IgD-negative memory B cell (primary cell): ENCODE data around the gene MIF4GD. TPM values are rescaled to one million over a fixed set of nuclear protein-coding genes. Genes with fewer than 3 reads are reported as not detected.
"Not testable (repeated sequence)": the region's sequence is repeated elsewhere in the genome, so short reads cannot be mapped to it uniquely, and the experiment has no call there.

Experiments
- H3K27ac Mint-ChIP-seq, 3 donors: one replicate each; pipeline ENCODE4 v1.8.0; 2020 to 2022; ENCODE audit warnings: mild to moderate bottlenecking in 3 of 3, mixed read lengths in 3 of 3, moderate library complexity in 1 of 3
- H3K27me3 Mint-ChIP-seq: one replicate; pipeline ENCODE4 v1.8.0; 2021; ENCODE audit warnings: mixed read lengths
- H3K36me3 Mint-ChIP-seq: one replicate; pipeline ENCODE4 v1.8.0; 2020; ENCODE audit warnings: mild to moderate bottlenecking, mixed read lengths
- H3K4me1 Mint-ChIP-seq, 3 donors: one replicate each; pipeline ENCODE4 v1.8.0; 2020 to 2022; ENCODE audit warnings: mixed read lengths in 3 of 3, mild to moderate bottlenecking in 1 of 3
- H3K4me3 Mint-ChIP-seq, 4 donors: one replicate each; pipeline ENCODE4 v1.8.0; 2020 to 2022; ENCODE audit warnings: mild to moderate bottlenecking in 4 of 4, mixed read lengths in 4 of 4, moderate library complexity in 3 of 4
- H3K9me3 Mint-ChIP-seq, 3 donors: one replicate each; pipeline ENCODE4 v1.8.0; 2020 to 2021; ENCODE audit warnings: mixed read lengths in 3 of 3, mild to moderate bottlenecking in 1 of 3
- polyA plus RNA-seq: library from polyadenylated mRNA; unstranded; fragments of 300-500 nt; fragmentation: Illumina TruSeq; gene quantifications from one replicate; pipeline ENCODE4 v1.2.3, GENCODE V29; 2021

MIF4GD gene
- polyA plus RNA-seq, 1 donor from 2014 or later: 103 TPM

- Mint-ChIP-seq H3K4me1 (peaks cover 14 to 17% (median 14%) of the 10 kb centered on the region in 3 donors), H3K27me3 (no peaks in the 10 kb centered on the region), H3K36me3 (peaks cover 1% of the 10 kb centered on the region), H3K4me3 (peak overlapping the region in 1 of 4 donors; percentile 73), H3K27ac (peak overlapping the region in 1 of 3 donors; percentile 59), H3K9me3 (no peaks in the 10 kb centered on the region)
Observed at GRCh38 chr17:75300280-75300679, 29.2 kb upstream of the MIF4GD start.

DNA sequence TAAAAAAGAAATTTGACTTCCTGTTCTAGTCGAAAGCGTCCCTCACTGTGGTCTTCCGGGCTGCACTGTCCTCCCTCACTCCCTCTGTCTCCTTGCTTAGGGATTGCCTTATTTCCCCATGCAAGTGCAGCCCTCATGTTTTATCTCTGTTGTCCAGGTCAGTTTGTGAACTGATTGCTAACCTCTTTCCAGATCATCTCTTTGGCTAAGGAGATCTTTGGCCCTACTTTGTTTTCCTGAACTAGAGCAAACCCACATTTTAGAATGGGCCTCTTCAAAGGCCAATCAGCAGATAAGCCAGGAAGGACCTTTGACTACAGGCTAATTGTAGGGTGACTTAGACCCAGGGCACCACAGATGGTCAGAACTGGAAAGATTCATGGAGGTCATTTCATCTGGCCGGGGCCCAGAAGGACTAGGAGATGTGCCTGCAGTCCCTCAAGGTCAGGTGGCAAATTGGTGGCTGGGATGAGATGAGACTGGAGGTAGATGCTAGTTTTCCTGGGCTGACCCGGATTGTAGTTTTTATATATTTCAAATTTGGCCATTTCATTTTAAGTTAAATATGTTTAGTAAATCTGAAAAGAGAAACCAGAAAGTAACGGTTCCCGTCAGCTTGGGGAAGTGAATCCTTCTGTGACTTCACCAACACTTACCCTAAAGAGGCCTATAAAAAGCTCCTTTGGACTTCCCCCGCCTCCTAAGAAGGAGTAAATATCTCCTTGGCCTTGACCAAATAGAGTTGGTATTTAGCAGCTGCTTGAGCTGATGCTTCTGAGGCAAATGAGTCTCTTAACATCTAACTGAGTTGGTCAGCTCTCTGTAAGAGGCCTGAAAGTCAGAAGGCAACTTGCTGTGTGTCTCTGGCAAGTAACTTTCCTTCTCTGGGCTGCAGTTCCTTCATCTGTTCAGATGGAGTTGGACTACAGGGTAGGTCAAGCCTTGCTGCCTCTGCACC lies 24.4 kb upstream of the MIF4GD start:
- Mint-ChIP-seq H3K4me1 (peaks cover 18 to 21% (median 18%) of the 10 kb centered on the region in 3 donors), H3K27ac (peak overlapping the region; percentile 93 to 99 (median 94)), H3K36me3 (no peaks in the 10 kb centered on the region), H3K27me3 (no peaks in the 10 kb centered on the region), H3K9me3 (no peaks in the 10 kb centered on the region), H3K4me3 (peak overlapping the region; percentile 61 to 89 (median 78))

- peaks cover 25 to 27% (median 27%) of the 10 kb centered on the region in 3 donors for H3K4me1 Mint-ChIP-seq
- H3K36me3 Mint-ChIP-seq, H3K9me3 Mint-ChIP-seq, H3K27me3 Mint-ChIP-seq: not testable (repeated sequence)
- H3K27ac Mint-ChIP-seq: peak overlapping the region; percentile 16 to 93 (median 63)
- peak overlapping the region in 2 of 4 donors; percentile 48 to 55 for H3K4me3 Mint-ChIP-seq
Observed at GRCh38 chr17:75292810-75293448, 21.9 kb upstream of the MIF4GD start.

DNA sequence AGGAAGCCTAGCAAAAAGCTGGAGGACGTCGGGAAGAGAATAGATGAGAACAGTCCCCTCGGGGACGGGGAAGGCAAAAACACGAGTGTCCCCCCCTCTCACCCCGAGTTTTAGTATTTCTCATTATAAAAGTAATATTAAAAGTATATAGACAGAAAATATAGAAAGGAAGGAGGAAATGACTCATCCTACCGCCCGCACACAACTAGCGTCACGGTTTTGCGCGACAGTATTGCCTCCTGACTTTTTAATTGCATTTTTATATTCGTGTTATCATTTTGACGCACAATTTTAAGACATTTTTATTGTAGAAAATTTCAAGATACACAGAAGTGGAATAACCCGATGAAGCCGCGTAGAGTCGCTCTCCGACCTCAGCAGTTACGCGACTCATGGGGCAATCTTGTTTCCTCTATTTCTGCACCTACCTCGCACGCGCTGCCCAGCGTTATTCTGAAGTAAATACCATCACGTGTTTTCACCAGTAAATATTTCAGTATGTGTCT lies 18.9 kb upstream of the MIF4GD start:
- Mint-ChIP-seq H3K27me3 (no peaks in the 10 kb centered on the region), H3K36me3 (peaks cover 1% of the 10 kb centered on the region), H3K4me1 (peaks cover 10 to 22% (median 19%) of the 10 kb centered on the region in 3 donors), H3K4me3 (peak overlapping the region; percentile 97 to 100 (median 98)), H3K9me3 (no peaks in the 10 kb centered on the region), H3K27ac (peak overlapping the region; percentile 98 to 100 (median 99))

DNA sequence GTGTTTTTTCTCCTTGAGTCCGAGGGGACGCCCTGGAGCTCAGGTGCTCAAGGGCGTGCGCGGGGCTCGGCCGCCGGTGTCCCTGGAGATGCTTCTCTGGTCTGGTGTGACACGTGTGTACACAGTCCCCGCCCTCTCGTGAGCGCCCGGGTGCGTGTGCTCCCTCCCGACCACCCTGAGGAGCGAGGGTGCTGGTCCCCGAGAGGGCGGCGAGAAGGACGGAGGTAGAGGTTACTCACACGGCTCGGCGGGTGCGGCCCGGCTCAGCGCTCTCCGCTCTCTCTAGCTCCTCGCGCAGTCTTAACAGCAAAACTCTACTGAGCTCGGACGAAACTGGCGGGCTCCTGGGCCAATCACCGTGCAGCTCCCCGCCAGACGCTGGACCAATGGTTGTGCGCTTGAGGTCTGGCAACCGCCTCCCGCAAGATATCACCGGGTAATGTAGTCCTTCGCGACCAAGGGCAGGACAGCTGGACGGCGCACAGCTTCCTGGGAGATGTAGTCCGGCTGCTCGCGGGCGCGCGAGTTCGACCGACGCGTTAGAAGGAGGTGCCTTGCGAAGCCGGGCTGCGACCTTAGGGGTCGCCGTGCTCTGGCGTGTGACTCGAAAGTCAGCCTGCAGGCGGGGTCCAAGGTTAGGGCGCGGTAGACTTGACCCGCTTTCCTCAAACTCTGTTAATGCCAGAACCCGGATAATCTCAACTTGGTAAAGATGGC lies 18.2 kb upstream of the MIF4GD start, which contains the start of gene SLC25A19:
Gene SLC25A19, minus strand, starts transcription at position 319 of the 717 bp plus-strand sequence. CDS start 2,669 bp downstream, outside the sequence.
- Mint-ChIP-seq H3K27me3 (no peaks in the 10 kb centered on the region), H3K27ac (peak within 1 kb of the TSS; percentile 98 to 100 (median 99)), H3K9me3 (no peaks in the 10 kb centered on the region), H3K36me3 (peaks cover 1% of the 10 kb centered on the region), H3K4me3 (peak within 1 kb of the TSS; percentile 97 to 100 (median 98)), H3K4me1 (peaks cover 10 to 22% (median 17%) of the 10 kb centered on the region in 3 donors)

- no peaks in the 10 kb centered on the region for H3K9me3 Mint-ChIP-seq
- H3K4me3 Mint-ChIP-seq: peak overlapping the region; percentile 97 to 100 (median 98)
- no peaks in the 10 kb centered on the region for H3K27me3 Mint-ChIP-seq
- H3K27ac Mint-ChIP-seq: peak overlapping the region; percentile 98 to 100 (median 99)
- peaks cover 10 to 20% (median 15%) of the 10 kb centered on the region in 3 donors for H3K4me1 Mint-ChIP-seq
- H3K36me3 Mint-ChIP-seq: peaks cover 1% of the 10 kb centered on the region
Observed at GRCh38 chr17:75288770-75289114, 17.7 kb upstream of the MIF4GD start.

DNA sequence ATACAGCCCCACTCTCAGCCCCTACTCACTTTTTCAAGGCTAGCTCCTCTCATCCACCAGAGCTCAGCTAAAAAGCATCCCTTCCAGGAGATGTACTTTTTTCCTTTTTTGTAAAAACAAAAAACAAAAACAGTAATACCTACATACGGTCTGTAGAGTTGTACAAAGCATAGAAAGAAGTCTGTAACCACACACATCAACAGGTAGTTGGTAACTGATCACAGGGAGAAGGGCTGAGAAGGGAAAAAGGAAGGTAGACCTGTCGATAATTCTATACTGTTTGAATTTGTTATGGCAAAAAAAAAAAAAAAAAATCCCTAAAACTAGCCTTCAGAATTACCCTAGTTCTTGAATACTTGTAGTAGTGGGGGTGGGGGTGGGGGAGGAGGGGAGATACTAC lies 17.3 kb upstream of the MIF4GD start:
- H3K27ac Mint-ChIP-seq: peak overlapping the region; percentile 98 to 100 (median 99)
- H3K4me3 Mint-ChIP-seq: peak overlapping the region; percentile 97 to 100 (median 98)
- peaks cover 1% of the 10 kb centered on the region for H3K36me3 Mint-ChIP-seq
- no peaks in the 10 kb centered on the region for H3K27me3 Mint-ChIP-seq
- peaks cover 10 to 20% (median 16%) of the 10 kb centered on the region in 3 donors for H3K4me1 Mint-ChIP-seq
- H3K9me3 Mint-ChIP-seq: no peaks in the 10 kb centered on the region

- peaks cover 1% of the 10 kb centered on the region for H3K36me3 Mint-ChIP-seq
Observed at GRCh38 chr17:75287221-75287620, 16.2 kb upstream of the MIF4GD start.

DNA sequence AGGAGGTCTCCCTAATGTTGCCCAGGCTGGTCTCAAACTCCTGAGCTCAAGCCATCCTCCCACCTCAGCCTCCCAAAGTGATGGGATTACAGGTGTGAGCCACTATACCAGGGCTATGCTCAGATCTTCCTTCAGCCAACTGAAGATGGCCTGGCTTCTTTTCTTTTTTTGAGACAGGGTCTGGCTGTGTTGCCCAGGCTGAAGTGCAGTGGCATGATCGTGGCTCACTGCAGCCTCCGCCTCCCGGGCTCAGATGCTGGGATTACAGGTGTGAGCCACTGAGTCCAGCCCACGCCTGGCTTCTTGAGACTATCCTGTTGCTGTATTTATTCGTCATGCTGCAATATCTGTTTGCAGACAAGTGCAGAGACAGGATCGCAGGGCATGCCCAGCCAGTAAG lies 14.1 kb upstream of the MIF4GD start:
- Mint-ChIP-seq H3K27ac (no peak overlapping the region), H3K4me3 (peak overlapping the region in 1 of 4 donors; percentile 62), H3K36me3 (peaks cover 1% of the 10 kb centered on the region), H3K4me1 (peaks cover 8 to 19% (median 16%) of the 10 kb centered on the region in 3 donors), H3K9me3 (no peaks in the 10 kb centered on the region), H3K27me3 (no peaks in the 10 kb centered on the region)

More at GRCh38 chr17:75287221-75287620, 16.2 kb upstream of the MIF4GD start:
- H3K9me3 Mint-ChIP-seq: no peaks in the 10 kb centered on the region
- peaks cover 10 to 20% (median 17%) of the 10 kb centered on the region in 3 donors for H3K4me1 Mint-ChIP-seq
- H3K4me3 Mint-ChIP-seq: peak overlapping the region in 3 of 4 donors; percentile 28 to 98 (median 46)
- H3K27ac Mint-ChIP-seq: peak overlapping the region in 1 of 3 donors; percentile 99
- H3K27me3 Mint-ChIP-seq: no peaks in the 10 kb centered on the region

DNA sequence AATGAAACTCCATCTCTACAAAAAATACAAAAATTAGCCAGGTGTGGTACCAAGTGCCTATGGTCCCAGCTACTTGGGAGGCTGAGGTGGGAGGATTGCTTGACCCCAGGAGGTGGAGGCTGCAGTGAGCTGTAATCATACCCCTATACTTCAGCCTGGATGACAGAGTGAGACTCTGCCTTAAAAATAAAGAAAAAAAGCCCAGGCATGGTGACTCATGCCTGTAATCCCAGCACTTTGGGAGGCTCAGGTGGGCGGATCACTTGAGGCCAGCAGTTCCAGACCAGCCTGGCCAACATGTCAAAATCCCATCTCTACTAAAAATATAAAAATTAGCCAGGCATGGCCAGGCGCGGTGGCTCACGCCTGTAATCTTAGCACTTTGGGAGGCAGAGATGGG lies 9.2 kb upstream of the MIF4GD start:
- H3K27me3 Mint-ChIP-seq, H3K36me3 Mint-ChIP-seq, H3K27ac Mint-ChIP-seq, H3K9me3 Mint-ChIP-seq, H3K4me1 Mint-ChIP-seq, H3K4me3 Mint-ChIP-seq: not testable (repeated sequence)

GRCh38 chr17:75277664-75278071 lies 6.6 kb upstream of the MIF4GD start:
- no peaks in the 10 kb centered on the region for H3K27me3 Mint-ChIP-seq
- peaks cover 0 to 11% (median 3%) of the 10 kb centered on the region in 3 donors for H3K4me1 Mint-ChIP-seq
- no peaks in the 10 kb centered on the region for H3K9me3 Mint-ChIP-seq
- no peaks in the 10 kb centered on the region for H3K36me3 Mint-ChIP-seq
- H3K4me3 Mint-ChIP-seq: no peak overlapping the region
- peak overlapping the region in 1 of 3 donors; percentile 71 for H3K27ac Mint-ChIP-seq

GRCh38 chr17:75273977-75274708 lies 3.1 kb upstream of the MIF4GD start:
- H3K36me3 Mint-ChIP-seq: no peaks in the 10 kb centered on the region
- H3K27ac Mint-ChIP-seq: peak overlapping the region in 1 of 3 donors; percentile 89
- no peaks in the 10 kb centered on the region for H3K9me3 Mint-ChIP-seq

GRCh38 chr17:75272848-75273184 lies 1.8 kb upstream of the MIF4GD start:
- Mint-ChIP-seq H3K27me3 (no peaks in the 10 kb centered on the region), H3K4me3 (peak overlapping the region; percentile 63 to 92 (median 84)), H3K9me3 (no peaks in the 10 kb centered on the region), H3K4me1 (peaks cover 17 to 19% (median 18%) of the 10 kb centered on the region in 3 donors), H3K27ac (peak overlapping the region in 1 of 3 donors; percentile 86), H3K36me3 (no peaks in the 10 kb centered on the region)

More at GRCh38 chr17:75273977-75274708, 3.1 kb upstream of the MIF4GD start:
- H3K4me3 Mint-ChIP-seq: peak overlapping the region in 2 of 4 donors; percentile 82 to 88
- peaks cover 13 to 15% (median 13%) of the 10 kb centered on the region in 3 donors for H3K4me1 Mint-ChIP-seq
- no peaks in the 10 kb centered on the region for H3K27me3 Mint-ChIP-seq
